ENCODE results near the gene BANF2.

GRCh38 chr20:17693444-17694001 is 6.2 kb upstream of the BANF2 start:
- no peak for TF ChIP-seq POLR2A (IDR thresholded peaks at IDR 0.05; ENCODE audit: low read depth, low read length)
- TF ChIP-seq MXI1 (IDR thresholded peaks at IDR 0.05; ENCODE audit: borderline replicate concordance, low read depth, low read length) = no peak
- TF ChIP-seq CTCF (conservative IDR thresholded peaks at IDR 0.05; ENCODE audit: low read depth, low read length) = no peak
- TF ChIP-seq BHLHE40 (IDR thresholded peaks at IDR 0.05; ENCODE audit: low read depth, low read length) = no peak

Measured in IMR-90 (cell line).